GOT3 (cell line): ENCODE data around the gene DGUOK.
"Not testable (repeated sequence)": the region's sequence is repeated elsewhere in the genome, so short reads cannot be mapped to it uniquely, and the experiment has no call there.

ENCODE experiments used
- DNase-seq: peaks from one replicate; lab custom pipeline; 2025; ENCODE audit warnings: mixed read lengths; lab: John Stamatoyannopoulos, UW

DGUOK gene

DNA sequence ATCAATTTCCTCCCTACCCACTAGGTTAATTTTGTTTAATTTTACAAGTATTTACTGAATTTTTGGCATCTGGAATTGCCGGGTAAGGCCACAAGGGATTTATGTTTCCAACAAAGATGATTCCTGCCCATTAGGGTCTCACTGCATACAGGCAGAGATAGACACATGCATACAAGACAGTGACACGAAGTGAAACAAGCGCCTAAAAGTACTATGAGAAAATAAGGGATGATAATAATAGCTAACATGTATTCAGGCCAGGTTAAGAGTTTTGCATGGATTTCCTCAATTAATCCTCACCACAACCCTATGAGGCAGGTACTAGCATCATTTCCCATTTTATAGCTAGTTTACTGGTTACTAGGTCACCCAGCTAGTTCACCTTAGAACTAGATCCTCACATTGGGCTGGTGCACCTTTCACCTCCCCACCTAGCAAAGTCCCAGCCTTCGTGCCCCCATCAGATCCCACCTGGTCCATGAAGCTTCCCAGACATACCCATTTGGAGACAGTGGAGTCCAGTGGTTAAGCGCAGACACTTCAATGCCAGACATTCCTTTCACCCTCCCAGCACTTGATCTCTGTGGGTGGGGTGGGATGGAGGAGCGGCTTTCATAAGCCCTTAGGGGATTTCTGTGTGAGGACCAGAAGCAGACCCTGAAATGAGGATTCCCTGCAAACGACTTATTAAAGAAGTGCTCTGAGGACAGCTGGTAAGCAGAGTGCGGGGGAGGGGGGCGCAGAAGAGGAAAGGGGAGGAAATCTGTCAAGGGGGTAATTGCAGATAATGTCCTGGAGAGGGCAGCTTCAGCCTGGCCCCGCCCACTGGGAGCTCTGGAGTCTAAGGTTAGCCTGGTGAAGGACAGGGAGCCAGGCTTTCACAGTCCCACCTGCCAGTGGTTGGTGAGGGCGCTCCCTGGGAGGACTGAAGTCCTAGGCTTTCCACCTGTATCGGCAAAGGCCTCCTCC is 5.8 kb upstream of the DGUOK start:
- DNase-seq: no peak

DNA sequence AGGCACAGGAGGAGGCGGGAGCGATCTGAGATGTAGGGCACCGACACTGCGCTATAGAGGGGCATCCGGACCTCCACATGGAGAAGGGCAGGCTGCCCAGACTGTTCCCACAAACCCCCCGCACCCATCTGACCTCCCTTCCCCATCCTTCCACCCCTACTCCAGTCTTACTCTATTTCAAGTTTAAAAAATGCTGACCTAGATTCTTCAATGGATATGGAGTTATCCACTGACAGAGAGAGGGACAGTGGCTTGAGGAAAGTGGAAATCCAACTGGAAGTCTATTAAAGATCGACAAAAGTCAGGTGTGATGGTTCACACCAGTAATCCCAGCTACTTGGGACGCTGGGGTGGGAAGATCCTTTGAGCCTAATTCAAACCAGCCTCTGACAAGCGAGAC is 5.1 kb upstream of the DGUOK start:
- no peak for DNase-seq

DNA sequence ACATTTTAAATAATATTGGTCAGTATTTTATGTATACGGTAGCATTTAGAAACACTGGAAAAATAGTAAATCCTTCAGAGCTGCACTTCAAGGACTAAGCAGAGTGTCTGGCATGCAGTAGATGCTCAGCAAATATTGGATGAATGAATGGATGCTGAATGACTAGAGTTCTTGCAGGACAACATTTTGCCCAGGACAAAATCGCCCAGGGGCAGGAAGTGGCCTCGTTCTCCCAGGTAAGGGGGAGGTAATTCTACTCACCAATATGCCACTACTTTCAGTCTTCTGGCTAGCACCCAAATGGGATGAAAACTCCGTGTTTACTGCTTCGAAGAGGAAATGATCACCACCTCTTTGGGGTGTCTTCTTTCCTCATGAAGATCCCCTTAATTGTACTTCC is 4.0 kb upstream of the DGUOK start:
- no peak for DNase-seq

DNA sequence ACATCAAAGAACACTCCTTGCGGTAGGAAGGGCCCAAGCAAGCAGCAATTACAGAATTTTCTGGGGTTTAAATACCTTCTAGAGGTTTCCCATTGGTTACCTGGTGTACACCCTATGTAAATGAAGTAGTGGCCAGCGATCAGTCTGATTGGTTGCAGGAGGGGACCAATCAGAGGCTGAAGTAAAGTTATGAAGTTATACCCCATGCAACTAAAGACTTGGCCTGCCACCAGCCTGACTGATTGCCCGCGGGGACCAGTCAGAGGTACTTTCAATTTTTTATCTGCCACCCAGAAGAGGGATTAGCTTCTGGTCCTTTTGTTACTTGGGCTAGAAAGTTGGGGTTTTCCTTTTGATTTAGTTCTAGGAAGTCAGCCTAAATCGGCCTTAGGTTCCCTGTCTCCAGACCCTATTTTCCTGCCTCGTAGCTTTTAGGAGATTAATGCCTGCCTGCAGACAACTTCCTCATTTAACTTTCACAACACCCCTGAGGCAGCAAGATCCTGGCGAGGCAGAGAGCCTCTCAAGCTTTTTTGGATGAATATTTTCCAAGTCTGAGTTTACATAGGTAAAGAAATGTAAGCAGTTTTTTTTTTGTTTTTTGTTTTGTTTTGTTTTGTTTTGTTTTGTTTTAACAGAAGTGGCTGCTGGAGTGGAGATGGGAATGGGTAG is 1.5 kb upstream of the DGUOK start:
- DNase-seq: no peak

DNA sequence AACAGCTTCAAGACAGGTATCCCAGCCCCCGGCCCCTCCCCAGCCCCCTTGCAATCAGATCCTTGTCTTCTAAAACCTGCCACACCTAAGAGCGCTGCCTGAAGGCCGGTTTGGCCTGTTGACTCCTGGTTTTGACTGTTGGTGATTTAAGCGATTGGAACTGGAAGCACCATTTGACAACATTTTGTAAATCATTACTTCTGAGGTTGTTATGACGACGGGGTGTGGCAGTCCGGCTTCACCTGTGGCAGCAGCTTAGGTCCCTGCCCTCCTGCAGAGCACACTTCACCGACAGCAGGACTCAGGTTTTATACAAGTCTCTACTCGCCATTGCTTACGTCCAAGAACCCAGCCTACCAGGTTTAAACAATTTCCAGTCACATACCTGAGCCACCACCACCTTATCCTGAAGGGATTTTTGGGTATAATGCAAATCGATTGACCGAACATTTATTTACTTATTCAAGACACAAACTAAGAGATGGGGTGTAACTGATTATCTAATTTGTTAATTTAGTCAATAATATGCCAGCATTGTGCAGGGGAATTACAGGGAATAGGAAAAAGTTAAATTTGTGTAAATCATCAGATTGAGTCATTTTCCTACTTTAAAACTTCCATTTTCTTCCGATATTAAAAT is 707 bp upstream of the DGUOK start:
- no peak for DNase-seq

DNA sequence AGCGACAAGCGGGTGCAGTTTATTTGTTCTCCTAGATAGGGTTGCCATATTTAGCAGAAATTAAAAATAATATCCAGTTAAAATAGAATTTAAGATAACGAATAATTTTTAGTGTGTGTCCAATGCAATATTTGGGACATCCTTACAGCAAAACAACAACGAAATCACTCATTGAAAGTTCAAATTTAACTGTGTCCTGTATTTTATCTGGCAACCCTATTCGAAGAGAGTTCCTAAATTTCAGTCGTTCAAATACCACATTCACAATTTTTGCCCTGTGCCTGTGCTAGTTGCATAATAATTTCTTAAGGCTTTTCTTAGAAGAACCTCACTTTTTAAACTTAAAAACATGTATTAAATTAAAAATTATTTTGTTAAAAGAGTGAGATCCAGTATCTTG is 664 bp downstream of the DGUOK start:
- DNase-seq: no peak

DNA sequence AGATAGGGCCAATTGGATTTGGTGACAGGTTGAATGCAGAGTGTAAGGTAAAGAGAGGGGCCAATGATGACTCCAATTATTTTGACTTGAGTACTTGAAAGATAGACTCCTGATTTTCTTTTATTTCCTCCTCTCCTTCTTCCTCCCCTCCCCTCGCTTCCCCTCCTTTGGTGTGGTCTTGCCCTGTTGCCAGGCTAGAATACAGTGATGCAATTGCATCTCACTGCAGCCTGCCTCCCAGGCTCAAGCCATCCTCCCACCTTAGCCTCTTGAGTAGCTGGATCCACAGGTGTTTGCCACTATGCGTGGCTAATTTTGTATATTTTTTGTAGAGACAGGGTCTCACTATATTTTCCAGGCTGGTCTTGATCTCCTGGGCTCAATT is 2.3 kb downstream of the DGUOK start:
- DNase-seq: no peak

DNA sequence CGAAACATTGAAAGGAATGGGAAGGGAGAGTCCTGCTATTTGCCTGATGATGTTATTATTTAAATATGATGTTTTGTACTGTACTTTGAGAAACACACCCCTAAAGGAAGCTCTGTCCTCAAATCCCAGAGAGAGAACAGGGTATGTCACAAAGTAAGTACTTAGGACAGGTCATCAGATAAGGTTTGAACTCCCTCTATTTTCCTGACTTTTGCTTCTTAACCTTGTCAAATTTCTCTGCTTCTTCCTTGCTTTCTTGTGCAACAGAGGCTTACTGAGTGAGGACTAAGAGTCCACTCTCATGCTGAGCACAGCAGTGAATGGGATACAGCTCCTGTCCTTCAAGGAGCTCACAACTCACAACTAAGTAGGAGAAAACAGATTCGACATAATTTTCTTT is 3.7 kb downstream of the DGUOK start:
- DNase-seq: no peak

DNA sequence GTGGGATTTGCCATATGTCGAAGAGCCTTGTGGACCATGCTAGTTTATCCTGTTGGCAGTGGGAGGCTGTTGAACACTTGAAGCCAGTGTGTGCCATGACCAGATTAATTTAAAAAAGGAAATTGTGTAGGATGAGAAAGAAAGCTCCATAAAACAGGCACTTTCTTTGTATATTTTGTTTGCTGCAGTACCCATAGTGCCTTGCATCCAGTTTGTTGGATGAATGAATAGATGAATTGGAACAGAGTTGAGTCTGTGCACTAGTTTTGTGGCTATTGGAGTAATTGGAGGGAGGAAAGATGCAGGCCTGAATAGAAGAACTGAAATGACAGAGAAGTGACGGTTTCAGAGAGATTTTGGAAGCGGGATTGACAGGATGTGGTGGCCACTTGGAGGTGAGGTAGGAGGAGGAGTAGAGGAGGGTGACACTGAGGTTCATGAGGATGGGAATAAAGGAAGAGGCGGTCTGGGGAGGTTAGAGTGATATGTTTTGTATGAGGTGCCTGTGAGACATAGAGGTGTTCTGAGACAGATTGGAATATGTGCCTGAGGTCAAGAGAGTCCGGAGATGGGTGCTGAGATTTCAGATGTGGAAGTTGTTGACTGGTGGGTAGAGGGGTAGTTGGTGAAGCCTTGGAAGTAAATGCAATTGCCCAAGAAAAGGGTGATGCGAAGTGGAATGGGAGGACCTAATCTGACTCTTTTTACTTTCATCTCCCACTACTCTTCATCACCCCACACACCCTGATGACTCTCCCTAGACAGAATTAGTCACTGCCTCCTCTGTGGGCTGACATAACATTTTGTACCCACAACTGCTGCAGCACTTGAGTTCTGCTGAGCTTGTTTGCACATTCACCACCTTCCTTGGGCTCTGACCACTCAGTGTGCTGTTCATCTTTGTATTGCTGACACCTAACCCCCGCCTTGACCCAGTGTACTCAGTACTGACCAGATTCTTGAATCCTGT is 5.1 kb downstream of the DGUOK start:
- no peak for DNase-seq

DNA sequence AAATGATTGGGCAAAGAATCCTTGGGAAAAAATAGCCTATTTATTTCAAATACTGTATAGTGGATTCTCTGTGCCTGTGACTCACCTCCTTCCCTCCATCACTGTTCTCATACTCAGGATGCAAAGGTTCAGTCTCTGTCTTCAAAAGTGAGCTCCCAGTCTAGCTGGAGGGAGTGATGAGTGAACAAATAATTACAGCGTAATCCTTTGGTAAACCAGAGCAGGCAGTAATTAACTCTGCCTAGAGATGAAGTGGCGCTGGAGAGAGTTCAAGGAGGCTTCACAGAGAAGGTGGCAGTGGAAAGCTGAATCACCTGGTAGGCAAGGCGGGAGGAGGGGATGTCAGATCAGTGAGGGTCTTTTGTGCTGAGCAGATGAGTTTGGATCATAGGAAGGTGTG is 6.5 kb downstream of the DGUOK start:
- DNase-seq: no peak

DNA sequence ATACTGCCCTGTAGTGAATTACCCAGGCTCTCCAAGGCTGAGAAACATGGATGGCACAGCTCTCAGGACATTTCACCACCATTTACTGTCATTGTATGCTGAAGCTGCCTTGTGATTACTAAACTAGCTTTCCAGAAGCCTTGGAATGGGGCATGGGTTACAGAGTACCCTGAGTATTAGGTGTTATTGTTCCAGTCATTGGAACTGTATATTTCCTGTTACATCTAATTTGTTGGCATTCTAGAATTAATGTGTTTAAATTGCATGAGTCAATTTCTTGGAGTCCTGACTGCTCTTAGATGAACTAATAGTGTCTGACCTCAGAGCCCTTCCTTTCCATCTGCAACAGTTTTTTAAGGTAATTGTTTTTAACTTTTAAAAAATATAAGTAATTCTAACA is 9.0 kb downstream of the DGUOK start:
- DNase-seq: no peak

DNA sequence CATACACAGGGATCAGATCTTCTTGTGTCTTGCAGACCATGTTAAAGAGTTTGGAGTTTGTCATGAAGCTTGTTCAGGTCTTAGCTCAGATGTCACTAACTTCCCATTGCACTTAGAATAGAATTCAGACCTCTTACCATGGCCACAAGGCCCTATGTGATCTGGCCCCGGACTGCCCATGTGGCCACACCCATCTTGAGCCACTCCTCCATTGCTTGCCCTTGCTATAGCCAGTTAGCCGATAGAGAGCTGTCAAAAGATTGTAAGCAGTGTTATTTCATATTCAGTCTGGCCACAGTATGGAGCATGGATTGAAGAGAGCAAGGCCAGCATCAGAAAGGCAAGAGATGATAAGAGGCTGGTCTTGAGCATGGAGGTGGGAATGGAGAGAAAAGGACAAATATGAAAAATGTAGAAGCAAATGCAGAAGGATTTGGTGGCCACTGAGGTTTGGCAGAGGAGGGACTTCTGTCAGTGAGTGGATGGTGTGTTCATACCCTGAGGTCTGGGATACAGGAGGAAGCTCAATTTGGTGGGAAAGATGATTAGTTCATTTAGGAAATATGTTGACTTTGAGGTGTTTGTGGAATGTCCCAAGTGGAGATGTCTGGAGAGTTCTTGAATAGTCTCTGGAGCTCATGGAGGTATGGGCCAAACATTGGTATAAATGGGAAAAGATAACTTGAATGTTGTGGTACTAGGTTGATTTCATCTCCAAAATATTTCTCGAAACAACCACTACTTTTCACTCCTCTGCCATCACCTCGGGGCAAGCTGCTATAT is 10.6 kb downstream of the DGUOK start:
- no peak for DNase-seq

DNA sequence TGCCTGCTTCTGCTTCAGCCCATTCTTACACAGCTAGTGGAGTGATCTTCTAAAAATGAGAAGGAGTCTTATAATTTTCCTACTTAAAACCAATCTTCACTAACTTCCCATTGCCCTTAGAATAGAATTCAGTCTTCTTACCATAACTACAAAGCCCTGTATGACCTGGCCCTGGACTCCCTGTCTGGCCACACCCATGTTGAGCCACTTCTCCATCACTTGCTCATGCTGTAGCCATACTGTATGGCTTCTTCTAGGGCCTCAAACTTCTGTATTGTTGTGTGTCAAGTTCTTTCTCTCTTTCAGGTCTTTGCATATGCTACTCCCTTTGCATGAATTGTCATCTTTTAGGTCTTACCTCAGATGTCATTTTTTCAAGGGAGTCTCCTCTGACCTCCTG is 11.2 kb downstream of the DGUOK start:
- no peak for DNase-seq

DNA sequence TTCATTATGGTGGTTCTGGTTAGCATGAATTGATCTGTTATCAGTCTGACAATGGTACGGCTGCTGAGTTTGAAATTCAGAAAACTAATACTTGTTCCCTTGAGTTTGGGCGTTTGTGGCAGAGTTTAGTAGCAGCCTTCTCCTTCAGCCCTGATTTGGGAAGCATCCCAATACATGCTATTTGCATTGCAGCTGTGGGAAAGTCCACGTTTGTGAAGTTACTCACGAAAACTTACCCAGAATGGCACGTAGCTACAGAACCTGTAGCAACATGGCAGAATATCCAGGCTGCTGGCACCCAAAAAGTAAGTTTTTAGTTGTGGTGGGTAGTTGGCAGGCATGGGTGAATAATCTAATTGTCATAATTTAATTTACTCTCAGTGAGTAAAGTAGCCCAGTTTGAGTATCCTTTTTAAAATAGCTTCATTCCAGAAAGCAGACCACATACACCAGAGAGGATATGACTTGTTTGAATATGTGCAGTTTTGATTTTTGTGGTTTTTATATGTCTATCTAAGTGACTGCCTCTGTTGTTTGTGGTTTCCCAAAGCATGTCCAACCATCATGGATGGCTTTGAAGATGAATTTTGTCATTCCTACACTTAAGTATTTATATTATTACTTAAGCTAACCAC is 12.2 kb downstream of the DGUOK start:
- DNase-seq: no peak

DNA sequence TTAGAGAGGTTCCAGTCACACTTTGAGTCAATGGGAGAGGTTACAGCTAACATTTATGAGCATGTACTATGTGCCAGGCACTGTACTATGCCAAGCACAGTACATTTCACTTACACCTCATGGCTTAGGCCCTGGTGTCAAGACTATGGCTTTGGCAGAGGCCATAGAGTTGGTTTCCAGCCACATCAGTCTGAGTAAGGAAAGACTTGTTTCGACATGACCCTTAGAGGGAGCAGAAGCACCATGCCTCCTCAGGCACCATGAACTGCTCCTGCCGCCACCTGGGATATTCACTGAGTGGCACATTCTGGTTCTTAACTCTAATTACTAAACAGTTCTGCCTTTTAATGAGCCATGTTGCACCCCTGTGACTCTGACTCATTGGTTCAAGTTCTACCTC is 12.7 kb downstream of the DGUOK start:
- DNase-seq: no peak

DNA sequence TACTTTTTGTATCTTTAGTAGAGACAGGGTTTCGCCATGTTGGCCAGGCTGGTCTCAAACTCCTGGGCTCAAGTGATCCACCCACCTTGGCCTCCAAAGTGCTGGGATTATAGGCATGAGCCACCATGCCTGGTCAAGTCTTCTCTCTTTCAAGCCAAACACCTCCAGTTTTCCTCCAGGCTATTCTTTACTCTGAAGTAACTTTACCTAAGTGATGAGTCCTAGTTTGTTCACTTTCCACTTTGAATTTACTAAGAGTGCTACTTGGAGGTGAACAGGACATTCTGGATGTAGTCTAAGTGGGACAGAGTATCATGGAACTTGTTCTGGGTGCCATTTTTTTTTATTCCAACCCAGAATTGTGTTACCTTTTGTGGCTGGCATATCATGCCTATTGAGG is 13.4 kb downstream of the DGUOK start:
- not testable (repeated sequence) for DNase-seq

DNA sequence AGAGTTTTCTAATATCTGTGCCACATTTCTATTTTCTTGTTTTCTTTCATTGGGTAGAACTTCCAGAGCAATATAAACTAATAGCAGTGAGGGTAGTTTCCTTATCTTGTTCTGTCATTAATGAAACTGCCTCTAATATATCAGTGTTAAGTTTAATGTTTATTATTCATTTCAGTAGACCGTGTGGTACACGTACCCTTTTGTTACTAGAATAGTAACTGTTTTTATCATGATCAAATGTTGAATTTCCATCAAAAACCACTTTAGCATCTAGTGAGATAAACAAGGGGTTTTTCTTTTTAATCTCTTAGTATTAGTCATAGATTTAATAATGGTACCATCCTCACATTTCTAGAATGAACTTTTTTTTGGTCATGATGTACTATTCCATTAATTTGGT is 16.0 kb downstream of the DGUOK start:
- no peak for DNase-seq

DNA sequence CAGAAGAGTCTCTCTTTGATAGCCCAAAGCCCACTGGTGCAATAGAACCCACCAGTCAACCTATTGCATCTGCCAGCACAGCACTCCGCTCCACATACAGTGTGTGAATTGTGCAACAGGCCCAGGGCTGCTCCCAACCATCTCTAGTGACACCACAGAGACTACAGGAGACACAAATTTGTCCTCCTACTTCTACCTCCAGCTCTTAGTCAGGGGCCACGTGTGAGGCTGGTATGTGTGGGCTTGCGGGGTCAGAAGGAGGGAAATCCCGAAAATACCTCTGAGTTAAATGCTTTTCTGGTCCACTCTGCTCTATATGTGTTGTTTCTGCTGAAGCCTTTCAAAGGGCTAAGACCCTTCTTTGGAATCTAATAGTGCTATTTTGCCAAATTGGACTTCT is 18.0 kb downstream of the DGUOK start:
- DNase-seq: no peak

DNA sequence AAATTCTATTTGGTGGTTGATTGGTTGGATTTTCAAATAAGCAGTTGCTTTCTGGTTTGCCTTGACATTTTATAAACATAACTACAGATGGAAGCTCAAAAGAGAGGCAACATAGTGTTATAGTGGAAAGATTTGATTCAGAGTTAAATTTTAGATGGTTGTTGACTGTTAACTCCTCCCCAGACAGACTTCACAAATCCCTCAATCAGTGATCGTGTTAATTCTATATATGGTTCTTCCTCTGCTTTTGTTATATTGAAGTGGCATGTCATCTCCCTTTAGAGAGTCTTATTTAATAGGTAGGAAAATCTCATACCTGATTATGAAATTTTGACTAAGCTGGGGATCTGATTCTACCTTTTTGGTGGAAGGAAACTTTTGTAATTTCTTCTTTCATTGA is 19.5 kb downstream of the DGUOK start:
- DNase-seq: no peak

DNA sequence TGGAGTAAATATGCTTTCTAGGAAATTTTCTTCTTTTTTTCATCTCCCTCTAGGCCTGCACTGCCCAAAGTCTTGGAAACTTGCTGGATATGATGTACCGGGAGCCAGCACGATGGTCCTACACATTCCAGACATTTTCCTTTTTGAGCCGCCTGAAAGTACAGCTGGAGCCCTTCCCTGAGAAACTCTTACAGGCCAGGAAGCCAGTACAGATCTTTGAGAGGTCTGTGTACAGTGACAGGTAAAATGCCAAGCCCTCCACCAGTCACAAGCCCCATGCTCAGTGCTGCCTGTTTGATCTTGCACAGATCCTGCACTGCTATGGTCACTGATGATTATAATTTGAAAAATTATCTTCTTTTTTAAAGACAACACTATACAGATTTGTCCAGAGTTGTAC is 20.0 kb downstream of the DGUOK start:
- no peak for DNase-seq
